Ovary (tissue), 9 donors: Measurements from ENCODE around the gene NFE2L1. TPM values are rescaled to one million over a fixed set of nuclear protein-coding genes. Genes with fewer than 3 reads are reported as not detected.

Experiments used
- DNase-seq, 5 donors: peaks; one replicate each; pipeline ENCODE4 v3.0.0-alpha.2; 2019 to 2020
- H3K27ac ChIP-seq, 2 donors: fragments of 200-600 bp; one replicate each; pipeline versions ENCODE4 v1.5.1 to v1.8.0; 2019 to 2022
- H3K27me3 ChIP-seq: fragments of 200-600 bp; one replicate; pipeline ENCODE4 v1.8.0; 2022
- H3K36me3 ChIP-seq: fragments of 200-600 bp; sonication (generic); one replicate; pipeline ENCODE4 v1.5.1; 2019
- H3K4me1 ChIP-seq: one replicate; pipeline ENCODE4 v1.8.1; 2013; ENCODE audit warnings: mild to moderate bottlenecking, moderate library complexity; ENCODE audit not compliant: insufficient read depth
- H3K4me3 ChIP-seq: fragments of 200-600 bp; sonication (generic); one replicate; pipeline ENCODE4 v1.5.1; 2017
- H3K9me3 ChIP-seq, 2 donors: fragments of 200-600 bp in 1 of 2; sonication (generic) in 1 of 2; one replicate each; pipeline versions ENCODE4 v1.5.1 to v1.8.1; 2013 to 2019; ENCODE audit warnings: mild to moderate bottlenecking in 1 of 2, moderate library complexity in 1 of 2
- EP300 ChIP-seq: sonication (generic); formaldehyde crosslinking; IDR thresholded peaks from one replicate; pipeline ENCODE4 v1.6.1; 2017; ENCODE audit warnings: antibody characterized with exemption
- POLR2A ChIP-seq: fragments of 450-650 bp; IDR thresholded peaks from one replicate; pipeline ENCODE4 v1.6.1; 2017; ENCODE audit warnings: antibody characterized with exemption, mild to moderate bottlenecking, moderate library complexity
- WGBS, 3 donors: extraction: QIAGEN DNeasy Blood & Tissue Kit in 1 of 3; methylation state at CpG; one replicate each; pipeline versions ENCODE4 v1.1.5 to v1.1.7; 2013 to 2017; 5-methylcytosine and 5-hydroxymethylcytosine counted together
- intact Hi-C, 4 donors: fragments of 100-400 bp; cut with DNase I; formaldehyde crosslinking; loops; one replicate each; pipeline versions ENCODE4 v1.11.0 to v1.15.1; 2022 to 2023
- polyA plus RNA-seq, 2 donors: library from polyadenylated mRNA; stranded (reverse); fragments of 200-250 nt in 1 of 2; fragments of 350-450 nt in 1 of 2; fragmentation: Illumina TruSeq in 1 of 2; extraction: RNeasy Lipid Tissue Mini Kit (QIAGEN cat#74804) in 1 of 2; gene quantifications; one replicate each; pipeline ENCODE4 v1.2.3, GENCODE V29; 2013 to 2014
- total RNA-seq, 7 donors: library from RNA; depleted of rRNA in 2 of 7; stranded (reverse); fragments of >200 nt in 2 of 7; fragmentation: NEBNext Ultra II Directional in 3 of 7; extraction: Animal tissue kit (Norgen Biotek cat#: 25700) in 3 of 7; gene quantifications; one replicate each; pipeline versions ENCODE4 v1.1.0 to v1.2.4, GENCODE V29; 2016 to 2023
- TF ChIP-seq, protein P1 (sequence below), 3 donors: fragments of 450-650 bp in 2 of 3; fragments of 200-600 bp in 1 of 3; IDR thresholded peaks; one replicate each; pipeline versions ENCODE4 v1.5.1 to v1.8.0; 2016 to 2022; ENCODE audit warnings: antibody characterized with exemption in 3 of 3, mild to moderate bottlenecking in 1 of 3
- donor health status: DM: no; HTN: no; CAD: no; lungs with moderate emphysema.
- donor health status: DM: no; HTN: no; CAD: no.
- donor health status: Bipolar disorder and iron deficiency.
- donor health status: DM: yes; HTN: yes; CAD: no.
- donor health status: DM: no; HTN: no; CAD: no.
- donor health status: DM: yes; HTN: yes; CAD: no.

Gene NFE2L1
- total and polyA plus RNA-seq, 9 donors = 80.0 to 577 (median 165) TPM

GRCh38 chr17:48024149-48025039 lies 23.8 kb upstream of the NFE2L1 start:
- peak in 4 of 5 donors; percentile 37 to 56 (median 50) for DNase-seq
- Histone ChIP-seq H3K4me3 (peak overlapping the region; percentile 35), H3K4me1 (peaks cover 13% of the 10 kb centered on the region), H3K27ac (no peak overlapping the region), H3K9me3 (no peaks in the 10 kb centered on the region), H3K27me3 (no peaks in the 10 kb centered on the region), H3K36me3 (no peaks in the 10 kb centered on the region)
- no peak for TF ChIP-seq POLR2A
- TF ChIP-seq EP300 = no peak
- TF ChIP-seq, protein P1, sequence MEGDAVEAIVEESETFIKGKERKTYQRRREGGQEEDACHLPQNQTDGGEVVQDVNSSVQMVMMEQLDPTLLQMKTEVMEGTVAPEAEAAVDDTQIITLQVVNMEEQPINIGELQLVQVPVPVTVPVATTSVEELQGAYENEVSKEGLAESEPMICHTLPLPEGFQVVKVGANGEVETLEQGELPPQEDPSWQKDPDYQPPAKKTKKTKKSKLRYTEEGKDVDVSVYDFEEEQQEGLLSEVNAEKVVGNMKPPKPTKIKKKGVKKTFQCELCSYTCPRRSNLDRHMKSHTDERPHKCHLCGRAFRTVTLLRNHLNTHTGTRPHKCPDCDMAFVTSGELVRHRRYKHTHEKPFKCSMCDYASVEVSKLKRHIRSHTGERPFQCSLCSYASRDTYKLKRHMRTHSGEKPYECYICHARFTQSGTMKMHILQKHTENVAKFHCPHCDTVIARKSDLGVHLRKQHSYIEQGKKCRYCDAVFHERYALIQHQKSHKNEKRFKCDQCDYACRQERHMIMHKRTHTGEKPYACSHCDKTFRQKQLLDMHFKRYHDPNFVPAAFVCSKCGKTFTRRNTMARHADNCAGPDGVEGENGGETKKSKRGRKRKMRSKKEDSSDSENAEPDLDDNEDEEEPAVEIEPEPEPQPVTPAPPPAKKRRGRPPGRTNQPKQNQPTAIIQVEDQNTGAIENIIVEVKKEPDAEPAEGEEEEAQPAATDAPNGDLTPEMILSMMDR (IDR thresholded peaks at IDR 0.05) = no peak
- intact Hi-C loops = loop anchor here in 3 of 4 donors (2.0 to 10.0 kb wide), 3 partner anchors 103 to 590 kb away; partner anchors contain the start of genes HOXB7 (in 2 of the 3) and HOXB8 (in 2 of the 3)
- 2% methylated on average over 54 of the region's 54 CpGs for WGBS, 3 donors

- Histone ChIP-seq H3K27ac (no peak overlapping the region), H3K9me3 (no peaks in the 10 kb centered on the region), H3K36me3 (no peaks in the 10 kb centered on the region), H3K4me1 (peaks cover 13% of the 10 kb centered on the region), H3K4me3 (peak overlapping the region; percentile 38), H3K27me3 (no peaks in the 10 kb centered on the region)
- DNase-seq = peak; percentile 96 to 99 (median 98)
- 0 to 1% (median 1%) methylated on average over 56 of the region's 56 CpGs for WGBS, 3 donors
- intact Hi-C loops = loop anchor here in 3 of 4 donors (2.0 to 10.0 kb wide), 3 partner anchors 102 to 590 kb away; partner anchors contain the start of genes HOXB7 (in 2 of the 3) and HOXB8 (in 2 of the 3)
- TF ChIP-seq EP300 = no peak
- TF ChIP-seq, protein P1 (IDR thresholded peaks at IDR 0.05) = peak; percentile 62 to 91 (median 80)
- no peak for TF ChIP-seq POLR2A
Measured at GRCh38 chr17:48025040-48025903, 22.9 kb upstream of the NFE2L1 start.

GRCh38 chr17:48025904-48026501 lies 22.2 kb upstream of the NFE2L1 start:
- Histone ChIP-seq H3K9me3 (no peaks in the 10 kb centered on the region), H3K36me3 (no peaks in the 10 kb centered on the region), H3K27me3 (no peaks in the 10 kb centered on the region), H3K27ac (no peak overlapping the region), H3K4me3 (peak overlapping the region; percentile 38), H3K4me1 (peaks cover 13% of the 10 kb centered on the region)
- peak in 3 of 5 donors; percentile 24 to 44 (median 42) for DNase-seq
- TF ChIP-seq POLR2A (no peak), EP300 (no peak)
- TF ChIP-seq, protein P1 (IDR thresholded peaks at IDR 0.05) = no peak
- intact Hi-C loops = loop anchor here (2.0 to 10.0 kb wide), 5 partner anchors 47 to 589 kb away; partner anchors contain the start of genes HOXB7 (in 2 of the 4) and HOXB8 (in 2 of the 4)
- WGBS, 3 donors = 22 to 24% (median 23%) methylated on average over 8 of the region's 8 CpGs
